ENCODE measurements around the gene SLC4A11. TPM values are rescaled to one million over a fixed set of nuclear protein-coding genes. Genes with fewer than 3 reads are reported as not detected.

SLC4A11 gene
- total RNA-seq, 1 experiment from 2014 or later, result 71.0 TPM

DNA sequence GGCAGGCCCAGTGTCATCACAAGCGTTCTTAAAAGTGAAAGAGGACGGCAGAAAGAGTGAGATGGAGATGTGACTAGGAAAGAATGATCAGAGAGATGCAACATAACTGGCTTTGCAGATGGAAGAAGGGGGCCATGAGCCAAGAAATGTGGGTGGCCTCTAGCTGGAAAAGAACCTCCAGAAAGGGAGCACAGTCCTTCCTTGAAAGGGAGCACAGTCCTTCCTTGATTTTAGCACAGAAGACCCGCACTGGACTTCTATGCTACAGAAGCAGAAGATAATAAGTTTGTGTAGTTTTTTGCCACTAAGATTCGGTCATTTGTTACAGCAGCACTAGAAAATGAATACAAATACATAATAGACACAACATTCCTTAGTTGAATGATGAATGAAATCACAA is 58.7 kb downstream of the SLC4A11 start:
- no peak for DNase-seq (ENCODE audit: extremely low read depth, low read depth)

DNA sequence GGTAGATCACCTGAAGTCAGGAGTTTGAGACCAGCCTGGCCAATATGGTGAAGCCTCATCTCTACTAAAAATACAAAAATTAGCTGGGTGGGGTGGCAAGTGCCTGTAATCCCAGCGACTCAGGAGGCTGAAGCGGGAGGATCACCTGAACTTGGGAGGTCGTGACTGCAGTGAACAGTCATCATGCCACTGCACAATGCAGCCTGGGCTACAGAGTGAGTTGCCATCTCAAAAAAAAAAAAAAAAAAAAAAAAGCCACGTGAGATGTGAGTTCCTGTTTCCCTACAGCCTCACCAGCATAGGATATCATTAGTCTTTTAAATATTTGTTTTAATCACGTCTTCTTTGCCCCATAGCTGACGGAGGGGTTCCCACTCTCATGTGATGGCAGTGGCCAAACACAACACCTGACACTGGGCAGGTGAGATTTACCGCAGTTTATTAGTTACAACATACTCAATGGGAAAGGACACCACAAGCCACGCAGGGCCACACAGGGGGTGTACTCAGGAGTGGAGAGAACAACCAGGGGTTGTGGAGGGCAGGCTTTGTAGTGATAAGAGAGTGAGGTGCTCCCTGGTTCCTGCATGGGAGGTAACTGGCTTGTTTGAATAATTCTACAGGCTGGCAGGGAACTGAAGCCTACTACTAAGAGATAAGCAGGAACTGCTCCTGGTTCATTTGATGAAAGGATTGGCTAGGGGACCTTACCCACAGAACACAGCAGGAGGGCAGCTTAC is 61.1 kb downstream of the SLC4A11 start:
- DNase-seq (ENCODE audit: extremely low read depth, low read depth), result no peak

Other genes with a start within 250 kb of the SLC4A11 start
- not detected in 2 replicates for gene GNRH2, start 195.6 kb downstream of the SLC4A11 start, total RNA-seq (2014; rRNA removed; shearing (Covaris generic))
- 78.4 and 82.0 TPM in 2 replicates for gene MRPS26, start 193.1 kb downstream of the SLC4A11 start, total RNA-seq (2014; rRNA removed; shearing (Covaris generic))
- not detected in 2 replicates for gene OXT, start 167.6 kb downstream of the SLC4A11 start, total RNA-seq (2014; rRNA removed; shearing (Covaris generic))
- not detected in 2 replicates for gene AVP, start 154.5 kb downstream of the SLC4A11 start, total RNA-seq (2014; rRNA removed; shearing (Covaris generic))
- 33.5 and 37.5 TPM in 2 replicates for gene FASTKD5, start 79.3 kb downstream of the SLC4A11 start, total RNA-seq (2014; rRNA removed; shearing (Covaris generic))
- gene UBOX5, start 79.3 kb downstream of the SLC4A11 start, total RNA-seq (2014; rRNA removed; shearing (Covaris generic)), result 2.5 and 2.7 TPM in 2 replicates
- 3.4 and 3.8 TPM in 2 replicates for gene LZTS3, start 65.6 kb downstream of the SLC4A11 start, total RNA-seq (2014; rRNA removed; shearing (Covaris generic))
- gene DDRGK1, start 34.5 kb downstream of the SLC4A11 start, total RNA-seq (2014; rRNA removed; shearing (Covaris generic)), result 81.4 and 90.9 TPM in 2 replicates
- gene ITPA, start 29.7 kb downstream of the SLC4A11 start, total RNA-seq (2014; rRNA removed; shearing (Covaris generic)), result 116 TPM in 2 replicates
- gene DNAAF9, start 168.5 kb upstream of the SLC4A11 start, total RNA-seq (2014; rRNA removed; shearing (Covaris generic)), result 10.2 and 11.8 TPM in 2 replicates
- 28.5 and 35.6 TPM in 2 replicates for gene ATRN, start 231.8 kb upstream of the SLC4A11 start, total RNA-seq (2014; rRNA removed; shearing (Covaris generic))